Mesendoderm (in vitro differentiated cells): ENCODE results near the gene CLSTN3.

Source experiments
- DNase-seq: peaks from one replicate; pipeline ENCODE4 v3.0.0; 2013
- H2AK5ac ChIP-seq: 2 replicates; pipeline ENCODE4 v1.6.1; 2013; ENCODE audit warnings: low read length, inconsistent platforms
- H2BK120ac ChIP-seq: 2 replicates; pipeline ENCODE4 v1.6.1; 2013; ENCODE audit warnings: low read depth, mild to moderate bottlenecking, low read length, moderate library complexity, mixed read lengths
- H2BK15ac ChIP-seq: replicated peaks from 2 replicates; pipeline ENCODE4 v1.6.1; 2013; ENCODE audit warnings: low read depth, mild to moderate bottlenecking, moderate library complexity
- H2BK5ac ChIP-seq: 2 replicates; pipeline ENCODE4 v1.6.1; 2013; ENCODE audit warnings: low read length, inconsistent platforms
- H3K18ac ChIP-seq: 2 replicates; pipeline ENCODE4 v1.6.1; 2013; ENCODE audit warnings: mild to moderate bottlenecking, low read length, mixed read lengths
- H3K23ac ChIP-seq: one replicate; pipeline ENCODE4 v1.6.1; 2013; ENCODE audit warnings: low read length
- H3K27ac ChIP-seq: 2 replicates; pipeline ENCODE4 v1.5.1; 2013; ENCODE audit warnings: low read depth, mild to moderate bottlenecking, inconsistent platforms, low read length, moderate library complexity
- H3K27me3 ChIP-seq: 2 replicates; pipeline ENCODE4 v1.6.1; 2013; ENCODE audit warnings: low read length, control low read depth, mild to moderate bottlenecking, inconsistent platforms; ENCODE audit not compliant: insufficient read depth, poor library complexity
- H3K36me3 ChIP-seq: 2 replicates; pipeline ENCODE4 v1.6.1; 2013; ENCODE audit warnings: low read length, inconsistent platforms; ENCODE audit not compliant: control insufficient read depth, insufficient read depth
- H3K4ac ChIP-seq: one replicate; pipeline ENCODE4 v1.6.1; 2013; ENCODE audit warnings: low read depth, mild to moderate bottlenecking, low read length, moderate library complexity
- H3K4me1 ChIP-seq: 2 replicates; pipeline ENCODE4 v1.6.1; 2013; ENCODE audit warnings: low read depth, low read length, inconsistent platforms; ENCODE audit not compliant: control insufficient read depth
- H3K4me2 ChIP-seq: 2 replicates; pipeline ENCODE4 v1.6.1; 2013; ENCODE audit warnings: low read length
- H3K4me3 ChIP-seq: 2 replicates; pipeline ENCODE4 v1.5.1; 2013; ENCODE audit warnings: mild to moderate bottlenecking, low read length
- H3K56ac ChIP-seq: one replicate; pipeline ENCODE4 v1.6.1; 2013; ENCODE audit warnings: low read length
- H3K79me1 ChIP-seq: 2 replicates; pipeline ENCODE4 v1.6.1; 2013; ENCODE audit warnings: low read length, inconsistent platforms
- H3K79me2 ChIP-seq: 2 replicates; pipeline ENCODE4 v1.6.1; 2013; ENCODE audit warnings: mild to moderate bottlenecking, low read length; ENCODE audit not compliant: control insufficient read depth, insufficient read depth
- H3K9ac ChIP-seq: 2 replicates; pipeline ENCODE4 v1.6.1; 2013; ENCODE audit warnings: low read length, inconsistent platforms
- H4K5ac ChIP-seq: one replicate; pipeline ENCODE4 v1.6.1; 2013; ENCODE audit warnings: low read length
- H4K8ac ChIP-seq: one replicate; pipeline ENCODE4 v1.6.1; 2013; ENCODE audit warnings: low read depth, mild to moderate bottlenecking, control low read depth, low read length, moderate library complexity
- WGBS: extraction: QIAGEN DNeasy Blood & Tissue Kit; methylation state at CpG from one replicate; pipeline ENCODE4 v1.1.7; 2013; ENCODE audit warnings: low lambda C conversion rate, missing lambda C conversion rate; ENCODE audit not compliant: insufficient coverage; ENCODE audit errors: extremely low coverage; 5-methylcytosine and 5-hydroxymethylcytosine counted together

CLSTN3 gene

GRCh38 chr12:7116916-7117315, 13.3 kb upstream of the CLSTN3 start:
- no peak overlapping the region for H2BK120ac ChIP-seq
- WGBS, result no CpG with 5 or more reads among the region's 9 CpGs
- no peak overlapping the region for H3K27ac ChIP-seq
- no peak overlapping the region for H4K8ac ChIP-seq
- no peak overlapping the region for H3K4ac ChIP-seq
- no peak overlapping the region for H3K56ac ChIP-seq
- no peak overlapping the region for H2AK5ac ChIP-seq
- H2BK15ac ChIP-seq, result no peak overlapping the region
- H3K23ac ChIP-seq, result no peak overlapping the region
- H3K36me3 ChIP-seq, result no peaks in the 10 kb centered on the region
- H3K4me3 ChIP-seq, result no peak overlapping the region
- no peaks in the 10 kb centered on the region for H3K4me1 ChIP-seq
- no peak overlapping the region for H3K9ac ChIP-seq
- H3K4me2 ChIP-seq, result no peak overlapping the region
- H3K79me1 ChIP-seq, result no peaks in the 10 kb centered on the region
- no peaks in the 10 kb centered on the region for H3K79me2 ChIP-seq
- H3K18ac ChIP-seq, result no peak overlapping the region
- H2BK5ac ChIP-seq, result no peak overlapping the region
- H4K5ac ChIP-seq, result no peak overlapping the region
- no peaks in the 10 kb centered on the region for H3K27me3 ChIP-seq
- DNase-seq, result no peak

- no CpG with 5 or more reads among the region's 3 CpGs for WGBS
Observed at GRCh38 chr12:7117670-7118069, 12.5 kb upstream of the CLSTN3 start.

GRCh38 chr12:7118881-7119280, 11.3 kb upstream of the CLSTN3 start:
- no peak overlapping the region for H3K4me3 ChIP-seq
- H2BK5ac ChIP-seq, result no peak overlapping the region
- no peak for DNase-seq
- no CpG with 5 or more reads among the region's 3 CpGs for WGBS
- no peak overlapping the region for H4K8ac ChIP-seq
- no peaks in the 10 kb centered on the region for H3K27me3 ChIP-seq
- H3K4me1 ChIP-seq, result no peaks in the 10 kb centered on the region
- no peaks in the 10 kb centered on the region for H3K79me1 ChIP-seq
- no peak overlapping the region for H3K9ac ChIP-seq
- H3K4me2 ChIP-seq, result no peak overlapping the region
- H3K36me3 ChIP-seq, result no peaks in the 10 kb centered on the region
- H4K5ac ChIP-seq, result no peak overlapping the region
- H3K23ac ChIP-seq, result no peak overlapping the region
- no peak overlapping the region for H3K27ac ChIP-seq
- H3K18ac ChIP-seq, result no peak overlapping the region
- no peak overlapping the region for H2AK5ac ChIP-seq
- H3K56ac ChIP-seq, result no peak overlapping the region
- no peaks in the 10 kb centered on the region for H3K79me2 ChIP-seq
- H2BK120ac ChIP-seq, result no peak overlapping the region
- no peak overlapping the region for H3K4ac ChIP-seq
- H2BK15ac ChIP-seq, result no peak overlapping the region

More at GRCh38 chr12:7117670-7118069, 12.5 kb upstream of the CLSTN3 start:
- Histone ChIP-seq H3K27ac (no peak overlapping the region), H3K23ac (no peak overlapping the region), H3K4me1 (no peaks in the 10 kb centered on the region), H3K56ac (no peak overlapping the region), H4K8ac (no peak overlapping the region), H3K4ac (no peak overlapping the region), H3K18ac (no peak overlapping the region), H3K36me3 (no peaks in the 10 kb centered on the region), H4K5ac (no peak overlapping the region), H2AK5ac (no peak overlapping the region), H2BK120ac (no peak overlapping the region), H2BK15ac (no peak overlapping the region), H3K27me3 (no peaks in the 10 kb centered on the region), H3K4me2 (no peak overlapping the region), H3K79me1 (no peaks in the 10 kb centered on the region), H3K79me2 (no peaks in the 10 kb centered on the region), H3K9ac (no peak overlapping the region), H2BK5ac (no peak overlapping the region), H3K4me3 (no peak overlapping the region)
- DNase-seq, result no peak

GRCh38 chr12:7120166-7120565, 10.0 kb upstream of the CLSTN3 start:
- no peak overlapping the region for H3K4me3 ChIP-seq
- H3K27ac ChIP-seq, result no peak overlapping the region
- no peaks in the 10 kb centered on the region for H3K79me1 ChIP-seq
- no CpG with 5 or more reads among the region's 5 CpGs for WGBS
- no peak overlapping the region for H2BK120ac ChIP-seq
- no peak overlapping the region for H2AK5ac ChIP-seq
- H3K4me2 ChIP-seq, result no peak overlapping the region
- H3K9ac ChIP-seq, result no peak overlapping the region
- no peak overlapping the region for H2BK15ac ChIP-seq
- no peaks in the 10 kb centered on the region for H3K79me2 ChIP-seq
- no peaks in the 10 kb centered on the region for H3K36me3 ChIP-seq
- no peak overlapping the region for H3K56ac ChIP-seq
- no peak overlapping the region for H3K18ac ChIP-seq
- H4K5ac ChIP-seq, result no peak overlapping the region
- H2BK5ac ChIP-seq, result no peak overlapping the region
- no peak overlapping the region for H3K23ac ChIP-seq
- no peak overlapping the region for H3K4ac ChIP-seq
- H3K4me1 ChIP-seq, result no peaks in the 10 kb centered on the region
- H3K27me3 ChIP-seq, result no peaks in the 10 kb centered on the region
- H4K8ac ChIP-seq, result no peak overlapping the region
- DNase-seq, result no peak

GRCh38 chr12:7121324-7121723, 8.8 kb upstream of the CLSTN3 start:
- no peak overlapping the region for H3K9ac ChIP-seq
- WGBS, result no CpG with 5 or more reads among the region's 5 CpGs
- no peak overlapping the region for H3K18ac ChIP-seq
- H2BK120ac ChIP-seq, result no peak overlapping the region
- H3K4me2 ChIP-seq, result no peak overlapping the region
- no peak overlapping the region for H3K4ac ChIP-seq
- no peak overlapping the region for H3K4me3 ChIP-seq
- DNase-seq, result no peak
- H2AK5ac ChIP-seq, result no peak overlapping the region
- no peak overlapping the region for H3K56ac ChIP-seq
- no peak overlapping the region for H3K27ac ChIP-seq
- H2BK5ac ChIP-seq, result no peak overlapping the region
- H3K4me1 ChIP-seq, result no peaks in the 10 kb centered on the region
- H4K8ac ChIP-seq, result no peak overlapping the region
- H3K79me1 ChIP-seq, result no peaks in the 10 kb centered on the region
- no peaks in the 10 kb centered on the region for H3K79me2 ChIP-seq
- H3K23ac ChIP-seq, result no peak overlapping the region
- no peaks in the 10 kb centered on the region for H3K36me3 ChIP-seq
- no peak overlapping the region for H4K5ac ChIP-seq
- no peak overlapping the region for H2BK15ac ChIP-seq
- no peaks in the 10 kb centered on the region for H3K27me3 ChIP-seq
